Skeletal muscle satellite cell (primary cell): ENCODE measurements around the gene DLG1.
"Not testable (repeated sequence)": the region's sequence is repeated elsewhere in the genome, so short reads cannot be mapped to it uniquely, and the experiment has no call there.

ENCODE experiments used
- H3K27me3 ChIP-seq: 2 replicates; pipeline ENCODE4 v1.7.0; 2013; ENCODE audit warnings: low read length; ENCODE audit not compliant: control insufficient read depth, insufficient read depth
- H3K36me3 ChIP-seq: 2 replicates; pipeline ENCODE4 v1.7.0; 2013; ENCODE audit warnings: mild to moderate bottlenecking, control low read depth, low read length; ENCODE audit not compliant: insufficient read depth
- H3K4me1 ChIP-seq: 2 replicates; pipeline ENCODE4 v1.7.0; 2013; ENCODE audit warnings: low read length; ENCODE audit not compliant: control insufficient read depth, insufficient read depth
- H3K4me2 ChIP-seq: 2 replicates; pipeline ENCODE4 v1.7.0; 2013; ENCODE audit warnings: mild to moderate bottlenecking, low read length
- H3K4me3 ChIP-seq: 2 replicates; pipeline ENCODE4 v1.7.0; 2013; ENCODE audit warnings: low read length
- H3K9ac ChIP-seq: 2 replicates; pipeline ENCODE4 v1.7.0; 2013; ENCODE audit warnings: mild to moderate bottlenecking, low read depth, low read length, moderate library complexity
- H3K9me3 ChIP-seq: replicated peaks from 2 replicates; pipeline ENCODE4 v1.7.0; 2013; ENCODE audit warnings: mild to moderate bottlenecking, control low read depth, low read length

DLG1 gene

DNA sequence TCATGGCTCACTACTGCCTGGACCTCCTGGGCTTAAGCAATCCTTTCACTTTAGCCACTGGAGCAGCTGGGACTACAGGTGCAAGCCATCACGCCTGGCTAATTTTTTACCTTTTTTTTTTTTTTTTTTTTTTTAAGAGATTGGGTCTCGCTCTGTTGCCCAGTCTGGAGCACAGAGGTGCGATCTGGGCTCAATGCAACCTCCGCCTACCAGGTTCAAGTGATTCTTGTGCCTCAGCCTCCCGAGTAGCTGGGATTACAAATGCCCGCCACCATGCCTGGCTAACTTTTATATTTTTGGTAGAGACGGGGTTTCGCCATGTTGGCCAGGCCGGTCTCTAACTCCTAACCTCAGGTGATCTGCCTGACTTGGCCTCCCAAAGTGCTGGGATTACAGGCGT, 218.1 kb downstream of the DLG1 start:
- Histone ChIP-seq H3K4me2 (no peak overlapping the region), H3K4me3 (no peak overlapping the region), H3K9ac (no peak overlapping the region), H3K9me3 (no peaks in the 10 kb centered on the region), H3K27me3 (no peaks in the 10 kb centered on the region), H3K4me1 (peaks cover 19% of the 10 kb centered on the region), H3K36me3 (peaks cover 28% of the 10 kb centered on the region)

GRCh38 chr3:197076415-197076814, 222.0 kb downstream of the DLG1 start:
- H3K4me1 ChIP-seq: no peaks in the 10 kb centered on the region
- no peak overlapping the region for H3K9ac ChIP-seq
- peaks cover 22% of the 10 kb centered on the region for H3K36me3 ChIP-seq
- H3K9me3 ChIP-seq: no peaks in the 10 kb centered on the region
- no peaks in the 10 kb centered on the region for H3K27me3 ChIP-seq
- H3K4me3 ChIP-seq: no peak overlapping the region
- no peak overlapping the region for H3K4me2 ChIP-seq

DNA sequence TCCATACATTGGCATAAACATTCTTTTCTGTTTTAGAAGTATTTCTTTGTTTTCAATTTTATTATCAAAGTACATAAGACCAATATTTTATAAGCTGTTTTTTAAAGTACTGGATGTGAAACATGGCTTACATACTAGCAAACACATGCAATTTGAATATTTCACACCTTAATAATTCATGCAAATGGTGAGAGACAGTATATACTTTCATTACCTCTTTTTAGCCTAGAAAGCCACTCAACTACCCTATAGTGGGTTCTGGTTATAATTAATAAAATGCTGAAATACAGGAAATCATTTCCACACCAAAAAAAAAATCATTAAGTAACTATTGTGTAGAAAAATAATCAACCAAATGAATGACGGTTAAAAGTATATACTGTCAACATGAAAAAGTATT, 230.3 kb downstream of the DLG1 start:
- Histone ChIP-seq H3K27me3 (no peaks in the 10 kb centered on the region), H3K36me3 (peaks cover 24% of the 10 kb centered on the region), H3K4me3 (no peak overlapping the region), H3K4me1 (no peaks in the 10 kb centered on the region), H3K9ac (no peak overlapping the region), H3K4me2 (no peak overlapping the region), H3K9me3 (no peaks in the 10 kb centered on the region)

DNA sequence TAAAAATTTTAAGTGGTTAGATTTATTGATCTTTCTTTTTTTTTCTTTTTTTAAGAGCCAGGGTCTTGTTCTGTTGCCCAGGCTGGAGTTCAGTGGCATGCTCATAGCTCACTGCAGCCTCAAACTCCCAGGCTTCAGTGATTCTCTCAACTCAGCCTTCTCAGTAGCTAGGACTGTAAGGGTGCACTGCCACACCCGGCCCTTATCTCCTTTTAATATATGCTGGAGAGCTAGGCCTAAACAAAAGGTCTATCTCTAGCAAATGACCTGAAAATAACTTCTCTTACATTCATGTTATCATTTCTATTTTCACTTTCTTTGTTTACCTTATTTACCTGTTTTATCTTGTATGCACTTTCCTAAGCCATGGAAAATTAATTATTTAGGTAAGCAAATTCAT, 233.6 kb downstream of the DLG1 start:
- no peak overlapping the region for H3K4me2 ChIP-seq
- H3K36me3 ChIP-seq: peaks cover 39% of the 10 kb centered on the region
- H3K4me3 ChIP-seq: no peak overlapping the region
- H3K9me3 ChIP-seq: no peaks in the 10 kb centered on the region
- no peaks in the 10 kb centered on the region for H3K4me1 ChIP-seq
- no peaks in the 10 kb centered on the region for H3K27me3 ChIP-seq
- no peak overlapping the region for H3K9ac ChIP-seq

DNA sequence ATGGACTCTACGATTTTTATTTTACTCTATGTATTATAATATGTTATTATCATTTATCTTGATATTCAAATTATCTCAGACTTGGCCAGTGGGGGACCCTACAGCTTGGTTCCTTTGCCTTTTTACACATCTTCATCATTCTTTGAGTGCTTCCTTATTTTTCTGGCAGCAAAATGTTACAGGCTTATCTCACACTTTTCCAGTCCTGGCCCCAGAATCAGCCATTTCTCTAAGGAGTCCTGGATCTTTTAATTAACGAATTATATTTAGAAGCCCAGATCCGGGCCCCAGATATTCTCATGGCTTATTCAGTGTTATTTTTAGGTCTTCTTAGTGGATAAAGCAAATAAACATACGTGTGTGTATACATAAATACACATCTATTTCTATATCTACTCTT, 236.0 kb downstream of the DLG1 start:
- H3K4me1 ChIP-seq: no peaks in the 10 kb centered on the region
- H3K9me3 ChIP-seq: no peaks in the 10 kb centered on the region
- H3K27me3 ChIP-seq: no peaks in the 10 kb centered on the region
- H3K4me3 ChIP-seq: no peak overlapping the region
- peaks cover 55% of the 10 kb centered on the region for H3K36me3 ChIP-seq
- no peak overlapping the region for H3K9ac ChIP-seq
- no peak overlapping the region for H3K4me2 ChIP-seq

- not testable (repeated sequence) for H3K4me1 ChIP-seq, H3K4me3 ChIP-seq, H3K9me3 ChIP-seq, H3K9ac ChIP-seq, H3K27me3 ChIP-seq, H3K4me2 ChIP-seq
- H3K36me3 ChIP-seq: peaks cover 49% of the 10 kb centered on the region
Observed at GRCh38 chr3:197051637-197052036, 246.8 kb downstream of the DLG1 start.

DNA sequence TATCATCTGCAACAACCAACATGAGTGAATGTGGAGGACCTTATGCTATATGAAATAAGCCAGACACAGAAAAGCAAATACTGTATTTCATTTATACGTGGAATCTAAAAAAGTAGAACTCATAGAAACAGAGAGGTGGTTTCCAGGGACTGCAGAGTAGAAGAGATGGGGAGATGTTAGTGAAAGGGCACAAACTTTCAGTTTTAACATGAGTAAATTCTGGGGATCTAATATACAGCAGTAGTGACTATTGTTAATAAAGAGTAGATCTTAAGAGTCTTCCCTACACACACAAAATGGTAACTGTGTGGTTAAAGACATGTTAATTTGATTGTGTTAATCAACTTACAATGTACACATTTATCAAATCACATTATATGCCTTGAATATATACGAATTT, 247.9 kb downstream of the DLG1 start:
- H3K4me2 ChIP-seq: no peak overlapping the region
- H3K4me1 ChIP-seq: no peaks in the 10 kb centered on the region
- no peaks in the 10 kb centered on the region for H3K27me3 ChIP-seq
- peaks cover 46% of the 10 kb centered on the region for H3K36me3 ChIP-seq
- H3K9ac ChIP-seq: no peak overlapping the region
- H3K4me3 ChIP-seq: no peak overlapping the region
- no peaks in the 10 kb centered on the region for H3K9me3 ChIP-seq

DNA sequence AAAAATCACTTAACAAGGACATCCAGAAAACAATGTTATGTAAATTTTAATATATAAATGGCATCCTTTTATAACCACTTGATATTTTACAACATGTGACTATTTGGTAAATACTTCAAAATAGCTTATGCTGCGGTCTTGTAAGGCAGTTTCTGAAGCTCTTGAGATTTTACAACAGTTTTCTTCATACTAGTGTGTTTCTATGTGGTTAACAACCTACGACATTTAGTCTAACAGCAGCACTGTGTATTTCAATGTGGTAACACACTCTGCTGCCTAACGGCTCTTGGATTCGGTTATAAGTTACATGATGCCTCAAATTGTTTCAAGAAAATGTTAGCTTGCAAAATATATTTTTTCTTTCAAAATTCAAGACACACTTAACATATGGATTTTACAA, 255.9 kb downstream of the DLG1 start:
- H3K4me3 ChIP-seq: no peak overlapping the region
- no peak overlapping the region for H3K4me2 ChIP-seq
- H3K27me3 ChIP-seq: no peaks in the 10 kb centered on the region
- no peaks in the 10 kb centered on the region for H3K4me1 ChIP-seq
- H3K9ac ChIP-seq: no peak overlapping the region
- H3K9me3 ChIP-seq: no peaks in the 10 kb centered on the region
- peaks cover 58% of the 10 kb centered on the region for H3K36me3 ChIP-seq

GRCh38 chr3:197041875-197042488, 256.4 kb downstream of the DLG1 start:
- Histone ChIP-seq H3K36me3 (peaks cover 53% of the 10 kb centered on the region), H3K27me3 (no peaks in the 10 kb centered on the region), H3K4me2 (no peak overlapping the region), H3K9me3 (no peaks in the 10 kb centered on the region), H3K4me3 (no peak overlapping the region), H3K4me1 (no peaks in the 10 kb centered on the region), H3K9ac (no peak overlapping the region)

- Histone ChIP-seq H3K36me3 (peaks cover 46% of the 10 kb centered on the region), H3K27me3 (no peaks in the 10 kb centered on the region), H3K4me2 (no peak overlapping the region), H3K4me1 (no peaks in the 10 kb centered on the region), H3K9me3 (no peaks in the 10 kb centered on the region), H3K4me3 (no peak overlapping the region), H3K9ac (no peak overlapping the region)
Observed at GRCh38 chr3:197040658-197041057, 257.8 kb downstream of the DLG1 start.

- Histone ChIP-seq H3K4me2 (no peak overlapping the region), H3K9me3 (no peaks in the 10 kb centered on the region), H3K27me3 (no peaks in the 10 kb centered on the region), H3K9ac (no peak overlapping the region), H3K36me3 (peaks cover 31% of the 10 kb centered on the region), H3K4me1 (no peaks in the 10 kb centered on the region), H3K4me3 (no peak overlapping the region)
Observed at GRCh38 chr3:197038679-197039462, 259.5 kb downstream of the DLG1 start.

DNA sequence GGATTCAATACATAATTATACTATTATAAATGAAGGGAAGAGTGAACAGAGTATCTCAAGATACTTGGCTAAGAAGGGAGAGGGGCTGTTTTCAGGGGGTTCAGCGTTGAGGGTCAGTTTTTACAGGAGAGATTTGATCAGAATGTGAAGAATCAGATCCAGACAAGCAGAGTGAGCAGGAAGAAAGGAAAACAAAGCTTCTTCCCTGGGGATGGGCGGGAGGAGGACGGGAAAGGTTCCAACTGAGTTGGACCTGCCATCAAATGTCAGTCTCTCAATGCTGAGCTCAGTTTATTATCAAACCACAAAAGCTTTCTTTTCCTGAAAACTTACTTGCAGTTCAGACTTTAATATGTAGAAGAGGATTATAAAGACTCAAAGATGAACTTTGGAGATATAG, 262.8 kb downstream of the DLG1 start:
- Histone ChIP-seq H3K4me1 (peaks cover 15% of the 10 kb centered on the region), H3K36me3 (peaks cover 14% of the 10 kb centered on the region), H3K4me3 (no peak overlapping the region), H3K9ac (no peak overlapping the region), H3K9me3 (no peaks in the 10 kb centered on the region), H3K27me3 (no peaks in the 10 kb centered on the region), H3K4me2 (no peak overlapping the region)
